H1 (cell line): ENCODE results near the gene IFRD1. TPM values are rescaled to one million over a fixed set of nuclear protein-coding genes. Genes with fewer than 3 reads are reported as not detected.
A peak's percentile ranks its signal among the peaks of the same experiment; 100 is the strongest.

ENCODE experiments used
- CTCF ChIA-PET: fragments of 300-600 bp; sonication (Branson Sonifier 250); formaldehyde crosslinking; loops from one replicate; lab custom pipeline; 2021; ENCODE audit not compliant: partially characterized antibody; lab: Charles Lee
- POLR2A ChIA-PET: fragments of 300-600 bp; sonication (Branson Sonifier 250); formaldehyde crosslinking; loops from one replicate; lab custom pipeline; 2021; ENCODE audit warnings: inconsistent platforms; ENCODE audit not compliant: partially characterized antibody; lab: Charles Lee
- DNase-seq, 2 experiments: peaks; one replicate each; pipeline versions ENCODE4 v3.0.0 to v3.0.0-alpha.2; 2010 to 2022; ENCODE audit warnings: low spot score in 2 of 2, low read depth in 1 of 2, mixed read lengths in 1 of 2
- FAIRE-seq: peaks from 2 replicates; lab custom pipeline; 2011; peaks lifted over from hg19 to GRCh38; lab: Jason Lieb, UNC
- H2AFZ ChIP-seq: 2 replicates; pipeline ENCODE4 v1.8.1; 2012; ENCODE audit warnings: low read length, inconsistent platforms
- H2AK5ac ChIP-seq: 2 replicates; pipeline ENCODE4 v1.6.1; 2013; ENCODE audit warnings: low read depth, low read length
- H2BK120ac ChIP-seq: replicated peaks from 2 replicates; pipeline ENCODE3; 2013; ENCODE audit warnings: low read depth, low read length, inconsistent platforms
- H2BK12ac ChIP-seq: 2 replicates; pipeline ENCODE4 v1.6.1; 2013; ENCODE audit warnings: low read depth, low read length
- H2BK15ac ChIP-seq: 2 replicates; pipeline ENCODE4 v1.6.1; 2013; ENCODE audit warnings: low read length
- H2BK20ac ChIP-seq: 2 replicates; pipeline ENCODE4 v1.6.1; 2013; ENCODE audit warnings: low read length
- H2BK5ac ChIP-seq: 2 replicates; pipeline ENCODE4 v1.6.1; 2013; ENCODE audit warnings: low read depth, low read length
- H3K14ac ChIP-seq: 2 replicates; pipeline ENCODE4 v1.6.1; 2013; ENCODE audit warnings: inconsistent platforms; ENCODE audit not compliant: insufficient read length
- H3K18ac ChIP-seq: 2 replicates; pipeline ENCODE4 v1.6.1; 2013; ENCODE audit warnings: low read length; ENCODE audit errors: extremely low read depth
- H3K23ac ChIP-seq: 2 replicates; pipeline ENCODE4 v1.6.1; 2013; ENCODE audit warnings: inconsistent platforms; ENCODE audit not compliant: insufficient read length
- H3K23me2 ChIP-seq: 2 replicates; pipeline ENCODE4 v1.6.1; 2013; ENCODE audit warnings: low read depth, low read length
- H3K27ac ChIP-seq: 2 replicates; pipeline ENCODE4 v1.6.1; 2011; ENCODE audit warnings: low read depth, low read length, inconsistent platforms
- H3K27me3 ChIP-seq, 4 experiments: replicated peaks in 1 of 4; 1 replicate in 1 of 4; 2 replicates in 3 of 4; pipeline versions ENCODE4 v1.6.1 to v1.8.1; 2011 to 2013; ENCODE audit warnings: low read length in 3 of 4, mild to moderate bottlenecking in 3 of 4, inconsistent platforms in 2 of 4, mixed read lengths in 2 of 4, moderate library complexity in 1 of 4; ENCODE audit not compliant: control insufficient read depth in 3 of 4, insufficient read depth in 3 of 4; ENCODE audit errors: extremely low read depth in 1 of 4
- H3K36me3 ChIP-seq, 4 experiments: 2 replicates each; pipeline versions ENCODE4 v1.6.1 to v1.8.1; 2011 to 2013; ENCODE audit warnings: mild to moderate bottlenecking in 4 of 4, low read length in 3 of 4, moderate library complexity in 2 of 4, control low read depth in 1 of 4, inconsistent platforms in 1 of 4; ENCODE audit not compliant: insufficient read depth in 4 of 4, control insufficient read depth in 2 of 4
- H3K4ac ChIP-seq: replicated peaks from 2 replicates; pipeline ENCODE3; 2013; ENCODE audit warnings: low read length, low read depth, mixed read lengths, inconsistent platforms; ENCODE audit not compliant: insufficient read length
- H3K4me1 ChIP-seq, 4 experiments: replicated peaks in 1 of 4; 1 replicate in 1 of 4; 2 replicates in 3 of 4; pipeline versions ENCODE4 v1.6.1 to v1.8.1; 2011 to 2013; ENCODE audit warnings: low read length in 3 of 4, inconsistent platforms in 2 of 4, mixed read lengths in 1 of 4; ENCODE audit not compliant: insufficient read depth in 4 of 4, control insufficient read depth in 3 of 4
- H3K4me2 ChIP-seq, 2 experiments: 2 replicates each; pipeline versions ENCODE4 v1.6.1 to v1.8.1; 2011 to 2013; ENCODE audit warnings: low read depth in 2 of 2, low read length in 2 of 2, control low read depth in 1 of 2, inconsistent platforms in 1 of 2, mild to moderate bottlenecking in 1 of 2; ENCODE audit not compliant: insufficient read depth in 1 of 2
- H3K4me3 ChIP-seq, 4 experiments: fragments of 200-600, 300-600 bp in 1 of 4; sonication (generic), shearing (Covaris generic), sonication (Bioruptor Twin) in 1 of 4; 2 replicates each; pipeline versions ENCODE4 v1.5.1 to v1.8.1; 2011 to 2016; ENCODE audit warnings: low read length in 4 of 4, low read depth in 3 of 4, control low read depth in 2 of 4, inconsistent platforms in 2 of 4, mild to moderate bottlenecking in 2 of 4, mixed read lengths in 1 of 4, moderate library complexity in 1 of 4; ENCODE audit not compliant: insufficient read depth in 2 of 4; ENCODE audit errors: extremely low read depth in 1 of 4
- H3K56ac ChIP-seq: replicated peaks from 2 replicates; pipeline ENCODE3; 2013; ENCODE audit warnings: low read depth, mild to moderate bottlenecking, mixed read lengths, low read length, inconsistent platforms; ENCODE audit not compliant: insufficient read length
- H3K79me1 ChIP-seq: 2 replicates; pipeline ENCODE4 v1.6.1; 2013; ENCODE audit warnings: low read depth, low read length, control low read depth
- H3K79me2 ChIP-seq, 2 experiments: 2 replicates each; pipeline versions ENCODE4 v1.6.1 to v1.8.1; 2012 to 2013; ENCODE audit warnings: low read length in 2 of 2, mild to moderate bottlenecking in 2 of 2, inconsistent platforms in 1 of 2; ENCODE audit not compliant: insufficient read depth in 2 of 2, control insufficient read depth in 1 of 2
- H3K9ac ChIP-seq, 4 experiments: replicated peaks in 1 of 4; 1 replicate in 1 of 4; 2 replicates in 3 of 4; pipeline versions ENCODE4 v1.6.1 to v1.8.1; 2011 to 2013; ENCODE audit warnings: low read depth in 3 of 4, low read length in 3 of 4, control low read depth in 2 of 4, mild to moderate bottlenecking in 2 of 4, moderate library complexity in 2 of 4, inconsistent platforms in 1 of 4; ENCODE audit errors: extremely low read depth in 1 of 4
- H3K9me3 ChIP-seq, 2 experiments: 2 replicates each; pipeline versions ENCODE4 v1.6.1 to v1.8.1; 2012 to 2013; ENCODE audit warnings: mild to moderate bottlenecking in 2 of 2, moderate library complexity in 2 of 2, control low read depth in 1 of 2, inconsistent platforms in 1 of 2, low read depth in 1 of 2, low read length in 1 of 2, mixed read lengths in 1 of 2; ENCODE audit not compliant: insufficient read depth in 2 of 2
- H4K20me1 ChIP-seq, 2 experiments: replicated peaks in 1 of 2; 2 replicates each; pipeline versions ENCODE3 to v1.8.1; 2011 to 2013; ENCODE audit warnings: inconsistent platforms in 2 of 2, low read length in 2 of 2, mild to moderate bottlenecking in 1 of 2; ENCODE audit not compliant: insufficient read depth in 2 of 2, control insufficient read depth in 1 of 2
- H4K5ac ChIP-seq: 2 replicates; pipeline ENCODE4 v1.6.1; 2013; ENCODE audit warnings: low read length, low read depth, mixed read lengths, inconsistent platforms; ENCODE audit not compliant: insufficient read length
- H4K8ac ChIP-seq: 2 replicates; pipeline ENCODE4 v1.8.0; 2013; ENCODE audit warnings: mild to moderate bottlenecking, moderate library complexity, low read length, inconsistent platforms; ENCODE audit not compliant: insufficient read depth; ENCODE audit errors: extremely low read depth
- H4K91ac ChIP-seq: replicated peaks from 2 replicates; pipeline ENCODE3; 2013; ENCODE audit warnings: low read length, mixed read lengths, inconsistent platforms; ENCODE audit not compliant: insufficient read length
- ATF3 ChIP-seq: IDR thresholded peaks from 2 replicates; pipeline ENCODE4 v1.6.1; 2011; ENCODE audit warnings: low read depth, mild to moderate bottlenecking, low read length; ENCODE audit not compliant: insufficient read depth
- BCL11A ChIP-seq, 2 experiments: IDR thresholded peaks; one replicate each; pipeline ENCODE4 v1.6.1; 2011; ENCODE audit warnings: low read depth in 2 of 2, low read length in 2 of 2, mild to moderate bottlenecking in 2 of 2
- EP300 ChIP-seq, 2 experiments: IDR thresholded peaks; 1 replicate in 1 of 2; 2 replicates in 1 of 2; pipeline ENCODE4 v1.6.1; 2011 to 2012; ENCODE audit warnings: low read depth in 2 of 2, low read length in 2 of 2, mild to moderate bottlenecking in 2 of 2, borderline replicate concordance in 1 of 2, inconsistent platforms in 1 of 2, moderate library complexity in 1 of 2
- GABPA ChIP-seq: IDR thresholded peaks from 2 replicates; pipeline ENCODE4 v1.6.1; 2011; ENCODE audit warnings: mild to moderate bottlenecking, low read length, moderate library complexity, borderline replicate concordance; ENCODE audit not compliant: insufficient read depth
- KDM4A ChIP-seq: IDR thresholded peaks from one replicate; pipeline ENCODE4 v1.7.1; 2012; ENCODE audit warnings: low read depth, mild to moderate bottlenecking, moderate library complexity, low read length, inconsistent platforms; ENCODE audit not compliant: severe bottlenecking
- KDM5A ChIP-seq: fragments of 200-600 bp; IDR thresholded peaks from 2 replicates; pipeline ENCODE4 v1.7.1; 2012; ENCODE audit warnings: mild to moderate bottlenecking, low read length, inconsistent platforms, mixed read lengths
- RAD21 ChIP-seq, 2 experiments: IDR thresholded peaks in 1 of 2; conservative IDR thresholded peaks in 1 of 2; 2 replicates each; pipeline ENCODE4 v1.6.1; 2011; ENCODE audit warnings: low read depth in 2 of 2, low read length in 2 of 2, improper control_type of control experiment in 1 of 2, inconsistent platforms in 1 of 2, mild to moderate bottlenecking in 1 of 2, moderate library complexity in 1 of 2
- SIN3A ChIP-seq, 2 experiments: IDR thresholded peaks in 1 of 2; conservative IDR thresholded peaks in 1 of 2; 2 replicates each; pipeline ENCODE4 v1.6.1; 2011 to 2012; ENCODE audit warnings: low read length in 2 of 2, improper control_type of control experiment in 1 of 2, low read depth in 1 of 2, mild to moderate bottlenecking in 1 of 2
- TCF12 ChIP-seq: IDR thresholded peaks from 2 replicates; pipeline ENCODE4 v1.6.1; 2011; ENCODE audit warnings: low read depth, mild to moderate bottlenecking, low read length
- WGBS, 2 experiments: shearing (Covaris generic) in 1 of 2; methylation state at CpG; one replicate each; pipeline versions ENCODE4 v1.1.6 to v1.1.7; 2013 to 2015; ENCODE audit warnings: low lambda C conversion rate in 2 of 2, mixed read lengths in 2 of 2, inconsistent platforms in 1 of 2, low coverage in 1 of 2, missing lambda C conversion rate in 1 of 2; ENCODE audit not compliant: insufficient replicate concordance in 2 of 2, insufficient coverage in 1 of 2, insufficient read length in 1 of 2; ENCODE audit errors: extremely low coverage in 1 of 2, missing lambda C conversion rate in 1 of 2; 5-methylcytosine and 5-hydroxymethylcytosine counted together
- polyA plus RNA-seq, 7 experiments: library from polyadenylated mRNA; depleted of rRNA in 3 of 7; stranded (reverse) in 5 of 7; unstranded in 2 of 7; fragments of >200 nt in 5 of 7; fragments of 200-250 nt in 2 of 7; gene quantifications; 1 replicate in 5 of 7; 2 replicates in 1 of 7; 4 replicates in 1 of 7; pipeline versions ENCODE4 v1.2.1 to v1.2.3, GENCODE V29; 2011 to 2013; ENCODE audit warnings: missing spikeins in 2 of 7, mixed read lengths in 2 of 7
- total RNA-seq: library from RNA; stranded (reverse); fragmentation: NEBNext Ultra II Directional; extraction: Animal tissue kit (Norgen Biotek cat#: 25700); gene quantifications from 2 replicates; pipeline ENCODE4 v1.2.1, GENCODE V29; 2021
- TF ChIP-seq, protein P1 (sequence below): IDR thresholded peaks from 2 replicates; pipeline ENCODE4 v1.6.1; 2012; ENCODE audit warnings: inconsistent platforms

The IFRD1 gene
- total and polyA plus RNA-seq, 2 of the 8 experiments (the other 6 are each of a cell fraction or from before 2014, with no cell fraction given): 23.0 to 50.4 TPM

DNA sequence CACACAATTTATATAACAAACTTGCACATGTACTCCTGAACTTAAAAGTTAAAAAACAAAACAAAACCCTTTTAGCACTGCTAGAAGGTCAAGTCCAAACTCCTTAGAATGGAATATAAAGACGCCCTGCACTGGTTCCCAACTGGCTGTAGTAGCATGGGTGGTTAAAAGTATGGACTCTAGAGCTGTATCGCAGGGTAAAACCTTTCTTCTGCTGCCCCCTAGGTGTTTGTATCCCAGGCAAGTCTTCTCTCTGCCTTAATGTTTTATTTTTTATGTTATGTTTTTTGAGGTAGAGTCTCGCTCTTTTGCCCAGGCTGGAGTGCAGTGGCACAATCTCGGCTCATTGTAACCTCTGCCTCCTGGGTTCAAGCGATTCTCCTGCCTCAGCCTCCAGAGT lies 65.7 kb downstream of the IFRD1 start:
- Histone ChIP-seq H3K79me1 (no peaks in the 10 kb centered on the region), H3K23me2 (no peaks in the 10 kb centered on the region; the same call in 1 of the 2 replicates), H2BK15ac (no peak overlapping the region), H2BK5ac (no peak overlapping the region), H3K14ac (no peak overlapping the region), H3K18ac (no peak overlapping the region), H3K9ac (no peak overlapping the region), H3K27ac (no peak overlapping the region), H2BK120ac (no peak overlapping the region), H2AK5ac (no peak overlapping the region), H4K20me1 (no peaks in the 10 kb centered on the region), H3K36me3 (no peaks in the 10 kb centered on the region), H2BK20ac (no peak overlapping the region), H3K23ac (no peak overlapping the region), H3K4me3 (no peak overlapping the region), H2BK12ac (no peak overlapping the region), H4K91ac (no peak overlapping the region), H3K27me3 (no peaks in the 10 kb centered on the region), H3K4ac (no peak overlapping the region), H2AFZ (0 out of 2 replicates have a peak overlapping the region, but pooled peaks have one; percentile 54), H3K4me1 (no peaks in the 10 kb centered on the region), H4K5ac (no peak overlapping the region), H3K79me2 (no peaks in the 10 kb centered on the region), H3K9me3 (no peaks in the 10 kb centered on the region), H4K8ac (no peak overlapping the region), H3K4me2 (no peak overlapping the region), H3K56ac (no peak overlapping the region)
- FAIRE-seq (no peak), DNase-seq (no peak)
- POLR2A ChIA-PET: interaction anchor here (1.6 kb wide), 1 partner anchor 12 kb away, joined by 4 read pairs; no protein-coding TSS in a partner anchor
- WGBS, 2 experiments: 88% methylated on average over 5 of the region's 5 CpGs; no CpG with 5 or more reads in 1 of the 2 experiments
- CTCF ChIA-PET: interaction anchor here (0.8 to 1.9 kb wide), 7 partner anchors 10 to 365 kb away, joined by 3 to 9 read pairs (median 5); partner anchors contain the start of gene LSMEM1
- no peak for TF ChIP-seq EP300 (IDR thresholded peaks at IDR 0.05; ENCODE audit: borderline replicate concordance in 1 of 2, low read depth in 2 of 2, low read length in 2 of 2)
- TF ChIP-seq ATF3: no peak
- TF ChIP-seq RAD21 (IDR thresholded peaks at IDR 0.05 in 1 of 2, conservative IDR thresholded peaks at IDR 0.05 in 1 of 2; ENCODE audit: low read depth in 2 of 2, low read length in 2 of 2): peak; percentile 40 to 50
- TF ChIP-seq BCL11A (IDR thresholded peaks at IDR 0.05; ENCODE audit: low read depth in 2 of 2, low read length in 2 of 2): no peak
- TF ChIP-seq, protein P1, sequence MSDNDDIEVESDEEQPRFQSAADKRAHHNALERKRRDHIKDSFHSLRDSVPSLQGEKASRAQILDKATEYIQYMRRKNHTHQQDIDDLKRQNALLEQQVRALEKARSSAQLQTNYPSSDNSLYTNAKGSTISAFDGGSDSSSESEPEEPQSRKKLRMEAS: no peak
- no peak for TF ChIP-seq TCF12
- no peak for TF ChIP-seq GABPA
- TF ChIP-seq KDM5A: no peak
- TF ChIP-seq SIN3A (conservative IDR thresholded peaks at IDR 0.05 in 1 of 2, IDR thresholded peaks at IDR 0.05 in 1 of 2; ENCODE audit: low read depth in 1 of 2, low read length in 2 of 2): no peak
- TF ChIP-seq KDM4A: no peak
